A673 (cell line): ENCODE measurements around the gene HEXIM2.

Experiments
- EZH2 ChIP-seq: fragments of 200-600 bp; sonication (generic); IDR thresholded peaks from 2 replicates; pipeline ENCODE4 v1.6.1; 2017; ENCODE audit warnings: borderline replicate concordance, low read depth, mild to moderate bottlenecking, mixed read lengths, antibody characterized with exemption, low read length; ENCODE audit not compliant: poor library complexity, severe bottlenecking
- TF ChIP-seq, protein P1 (sequence below): fragments of 300-800, 200-600 bp; sonication (generic); conservative IDR thresholded peaks from 2 replicates; pipeline ENCODE4 v1.5.1; 2017; ENCODE audit warnings: low read depth, mild to moderate bottlenecking, antibody characterized with exemption, low read length, moderate library complexity, mixed read lengths

GRCh38 chr17:45114117-45114932, 47.4 kb upstream of the HEXIM2 start:
- TF ChIP-seq, protein P1, sequence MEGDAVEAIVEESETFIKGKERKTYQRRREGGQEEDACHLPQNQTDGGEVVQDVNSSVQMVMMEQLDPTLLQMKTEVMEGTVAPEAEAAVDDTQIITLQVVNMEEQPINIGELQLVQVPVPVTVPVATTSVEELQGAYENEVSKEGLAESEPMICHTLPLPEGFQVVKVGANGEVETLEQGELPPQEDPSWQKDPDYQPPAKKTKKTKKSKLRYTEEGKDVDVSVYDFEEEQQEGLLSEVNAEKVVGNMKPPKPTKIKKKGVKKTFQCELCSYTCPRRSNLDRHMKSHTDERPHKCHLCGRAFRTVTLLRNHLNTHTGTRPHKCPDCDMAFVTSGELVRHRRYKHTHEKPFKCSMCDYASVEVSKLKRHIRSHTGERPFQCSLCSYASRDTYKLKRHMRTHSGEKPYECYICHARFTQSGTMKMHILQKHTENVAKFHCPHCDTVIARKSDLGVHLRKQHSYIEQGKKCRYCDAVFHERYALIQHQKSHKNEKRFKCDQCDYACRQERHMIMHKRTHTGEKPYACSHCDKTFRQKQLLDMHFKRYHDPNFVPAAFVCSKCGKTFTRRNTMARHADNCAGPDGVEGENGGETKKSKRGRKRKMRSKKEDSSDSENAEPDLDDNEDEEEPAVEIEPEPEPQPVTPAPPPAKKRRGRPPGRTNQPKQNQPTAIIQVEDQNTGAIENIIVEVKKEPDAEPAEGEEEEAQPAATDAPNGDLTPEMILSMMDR = no peak
- TF ChIP-seq EZH2 = no peak
